Activated CD8-positive, alpha-beta memory T cell treated with anti-CD3 and anti-CD28 coated beads, Interleukin-2, amount 10 ng/mL, durations not matched to agents 7 days and 5 days (primary cell): ENCODE data around the gene PLEKHM2. TPM values are rescaled to one million over a fixed set of nuclear protein-coding genes. Genes with fewer than 3 reads are reported as not detected.

Experiments
- ATAC-seq: fragments of 150-1000 bp; cut with Tn5 transposase; one replicate; pipeline ENCODE4 v1.10.0; 2021; ENCODE audit warnings: moderate library complexity
- CTCF ChIA-PET: fragments of 350-600 bp; sonication (Branson Sonifier 250); formaldehyde crosslinking; loops from one replicate; lab custom pipeline; 2021; ENCODE audit warnings: antibody characterized with exemption; lab: Charles Lee
- DNase-seq: peaks from one replicate; pipeline ENCODE4 v3.0.0-alpha.2; 2020
- H3K27ac Mint-ChIP-seq: one replicate; pipeline ENCODE4 v1.8.0; 2021; ENCODE audit warnings: mild to moderate bottlenecking, mixed read lengths
- H3K27me3 Mint-ChIP-seq: one replicate; pipeline ENCODE4 v1.8.0; 2021; ENCODE audit warnings: mixed read lengths
- H3K36me3 Mint-ChIP-seq: one replicate; pipeline ENCODE4 v1.8.0; 2021; ENCODE audit warnings: mild to moderate bottlenecking, mixed read lengths
- H3K4me1 Mint-ChIP-seq: one replicate; pipeline ENCODE4 v1.8.0; 2021; ENCODE audit warnings: mixed read lengths
- H3K4me3 Mint-ChIP-seq: one replicate; pipeline ENCODE4 v1.8.0; 2021; ENCODE audit warnings: mild to moderate bottlenecking, moderate library complexity, mixed read lengths
- H3K9me3 Mint-ChIP-seq: one replicate; pipeline ENCODE4 v1.8.0; 2022; ENCODE audit warnings: low read depth, mixed read lengths
- total RNA-seq, 2 experiments: library from RNA; stranded (reverse); gene quantifications; one replicate each; pipeline ENCODE4 v1.2.3, GENCODE V29; 2021

Gene PLEKHM2
- total RNA-seq, 2 experiments from 2014 or later = 55.7 to 63.2 TPM

DNA sequence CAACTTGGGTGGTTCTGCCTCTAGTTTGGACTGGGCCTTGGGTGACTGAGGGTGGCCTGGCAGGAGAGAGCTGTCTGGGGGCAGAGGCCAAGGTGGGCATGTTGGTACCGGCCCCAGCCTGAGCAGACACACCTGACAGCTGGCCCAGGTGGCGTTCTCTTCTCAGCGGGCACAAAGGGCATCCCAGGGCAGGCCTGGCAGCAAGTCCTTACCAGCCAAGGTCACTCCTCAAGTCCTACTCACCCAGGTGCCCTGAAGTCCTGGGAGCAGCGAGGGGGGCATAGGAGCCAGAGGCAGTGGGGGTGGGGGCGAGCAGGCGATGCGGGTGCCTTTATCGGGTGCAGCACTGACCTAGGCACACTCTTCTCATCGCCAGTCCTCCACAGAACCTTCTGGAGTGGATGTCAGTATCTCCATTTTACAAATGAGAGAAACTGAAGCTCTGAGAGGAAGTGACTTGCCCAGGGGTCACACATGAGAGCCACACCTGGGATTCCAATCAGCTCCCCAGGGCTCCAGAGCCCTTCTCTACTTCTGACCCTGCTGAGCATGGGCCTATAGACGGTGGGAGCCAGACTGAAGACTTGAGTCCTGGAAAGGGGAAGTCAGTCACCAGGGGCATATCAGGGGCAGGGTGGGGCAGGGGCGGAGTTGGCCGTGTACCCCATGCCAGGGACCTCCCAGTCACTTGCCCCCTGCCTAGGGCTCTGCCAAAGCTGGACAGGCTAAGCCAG is 51.4 kb downstream of the PLEKHM2 start:
- Mint-ChIP-seq H3K9me3 (no peaks in the 10 kb centered on the region), H3K27ac (no peak overlapping the region), H3K4me3 (no peak overlapping the region), H3K36me3 (no peaks in the 10 kb centered on the region), H3K4me1 (no peaks in the 10 kb centered on the region), H3K27me3 (no peaks in the 10 kb centered on the region)
- CTCF ChIA-PET = no interaction called here
- DNase-seq = no peak
- no peak for ATAC-seq

DNA sequence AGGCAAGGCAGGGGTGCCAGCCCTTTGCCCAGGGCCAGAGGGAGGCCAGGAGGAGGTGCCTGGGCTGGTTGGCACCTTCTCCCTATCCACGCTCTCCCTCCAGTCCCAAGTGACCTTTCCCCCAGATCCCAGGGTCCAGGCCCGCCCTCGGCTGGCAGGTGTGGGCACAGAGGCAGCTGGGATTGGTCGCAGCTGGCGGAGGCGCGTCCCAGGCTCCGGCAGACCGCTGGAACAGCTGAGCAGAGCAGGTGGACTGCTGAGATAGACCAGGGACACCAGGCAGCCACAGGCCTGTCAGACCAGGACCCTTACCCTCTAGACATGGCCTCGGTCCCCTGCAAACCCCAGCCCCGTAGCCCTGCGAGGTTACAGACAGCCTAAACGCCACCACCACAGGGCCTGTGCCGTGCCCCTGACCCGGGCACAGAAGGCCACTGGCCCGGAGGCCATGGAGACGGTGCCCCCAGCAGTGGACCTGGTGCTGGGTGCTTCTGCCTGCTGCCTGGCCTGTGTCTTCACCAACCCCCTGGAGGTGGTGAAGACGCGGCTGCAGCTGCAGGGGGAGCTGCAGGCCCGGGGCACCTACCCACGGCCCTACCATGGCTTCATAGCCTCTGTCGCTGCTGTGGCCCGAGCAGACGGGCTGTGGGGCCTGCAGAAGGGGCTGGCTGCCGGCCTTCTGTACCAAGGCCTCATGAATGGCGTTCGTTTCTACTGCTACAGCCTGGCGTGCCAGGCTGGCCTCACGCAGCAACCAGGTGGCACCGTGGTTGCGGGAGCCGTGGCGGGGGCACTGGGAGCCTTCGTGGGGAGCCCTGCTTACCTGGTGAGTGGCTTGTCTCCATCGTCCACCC is 52.1 kb downstream of the PLEKHM2 start, which contains the start of gene SLC25A34:
Gene SLC25A34, plus strand, starts transcription at position 221 of the 854 bp plus-strand sequence. Its CDS starts 228 bp downstream, at position 449.
- Mint-ChIP-seq H3K4me3 (no peak within 1 kb of the TSS), H3K27me3 (no peaks in the 10 kb centered on the region), H3K4me1 (peaks cover under 1% of the 10 kb centered on the region), H3K9me3 (no peaks in the 10 kb centered on the region), H3K36me3 (no peaks in the 10 kb centered on the region), H3K27ac (no peak within 1 kb of the TSS)
- ATAC-seq (no peak), DNase-seq (no peak)
- CTCF ChIA-PET = no interaction called here

DNA sequence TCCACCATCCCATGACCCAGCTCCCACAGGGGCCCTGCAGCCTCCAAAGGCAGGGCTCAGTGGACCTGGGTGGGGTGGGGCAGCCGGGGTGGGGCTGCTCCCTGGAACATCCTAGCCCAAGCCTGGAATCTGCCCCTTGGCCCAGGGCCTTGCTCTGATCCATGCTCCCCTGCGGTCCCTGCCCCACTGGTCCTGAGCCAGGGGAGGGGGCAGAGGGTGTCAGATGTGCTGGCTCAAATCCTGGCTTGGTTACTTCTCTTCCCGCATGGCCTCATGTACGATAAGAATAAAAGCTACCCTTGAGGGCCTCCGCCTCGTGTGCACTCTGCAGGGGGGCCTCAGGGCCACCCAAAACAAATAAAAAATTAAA is 52.8 kb downstream of the PLEKHM2 start:
- no peak overlapping the region for H3K4me3 Mint-ChIP-seq
- H3K4me1 Mint-ChIP-seq = peaks cover 5% of the 10 kb centered on the region
- ATAC-seq = no peak
- H3K36me3 Mint-ChIP-seq = no peaks in the 10 kb centered on the region
- H3K27me3 Mint-ChIP-seq = no peaks in the 10 kb centered on the region
- CTCF ChIA-PET = no interaction called here
- no peak for DNase-seq
- H3K9me3 Mint-ChIP-seq = no peaks in the 10 kb centered on the region
- H3K27ac Mint-ChIP-seq = no peak overlapping the region

GRCh38 chr1:15737324-15738319 is 53.5 kb downstream of the PLEKHM2 start:
- Mint-ChIP-seq H3K4me3 (no peak overlapping the region), H3K27ac (no peak overlapping the region), H3K36me3 (no peaks in the 10 kb centered on the region), H3K27me3 (no peaks in the 10 kb centered on the region), H3K9me3 (no peaks in the 10 kb centered on the region), H3K4me1 (peaks cover 5% of the 10 kb centered on the region)
- CTCF ChIA-PET = no interaction called here
- DNase-seq (no peak), ATAC-seq (no peak)

- Mint-ChIP-seq H3K27me3 (no peaks in the 10 kb centered on the region), H3K9me3 (no peaks in the 10 kb centered on the region), H3K4me1 (peaks cover 5% of the 10 kb centered on the region), H3K4me3 (no peak overlapping the region), H3K27ac (no peak overlapping the region), H3K36me3 (no peaks in the 10 kb centered on the region)
- CTCF ChIA-PET = interaction anchor here (3.1 kb wide), 1 partner anchor 143 kb away, joined by 37 read pairs; no protein-coding TSS in a partner anchor
- no peak for ATAC-seq
- no peak for DNase-seq
Observed at GRCh38 chr1:15738416-15739113, 54.4 kb downstream of the PLEKHM2 start.

GRCh38 chr1:15739259-15739658 is 55.1 kb downstream of the PLEKHM2 start:
- DNase-seq = no peak
- Mint-ChIP-seq H3K27ac (no peak overlapping the region), H3K9me3 (no peaks in the 10 kb centered on the region), H3K36me3 (no peaks in the 10 kb centered on the region), H3K4me1 (peaks cover 5% of the 10 kb centered on the region), H3K4me3 (no peak overlapping the region), H3K27me3 (no peaks in the 10 kb centered on the region)
- ATAC-seq = no peak
- CTCF ChIA-PET = interaction anchor here (3.1 kb wide), 1 partner anchor 144 kb away, joined by 37 read pairs; no protein-coding TSS in a partner anchor

DNA sequence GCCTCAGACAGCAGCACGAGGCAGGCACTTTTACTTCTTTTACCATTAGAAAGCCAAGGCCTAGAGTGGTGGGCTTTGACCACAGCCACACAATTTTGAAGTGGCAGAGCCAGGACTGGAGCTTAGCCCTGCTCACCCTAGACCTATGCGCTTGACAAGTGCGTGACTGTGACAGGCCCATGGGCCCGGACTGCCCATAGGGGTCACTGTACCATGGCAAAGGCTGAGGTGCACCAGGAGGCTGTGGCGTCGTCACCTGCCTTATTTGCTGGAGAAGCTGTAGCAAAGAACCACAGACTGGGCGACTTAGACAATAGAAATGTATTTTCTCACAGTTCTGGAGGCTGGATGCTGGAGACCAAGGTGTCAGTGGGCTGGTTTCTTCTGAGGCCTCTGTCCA is 55.6 kb downstream of the PLEKHM2 start:
- H3K36me3 Mint-ChIP-seq = no peaks in the 10 kb centered on the region
- H3K27me3 Mint-ChIP-seq = no peaks in the 10 kb centered on the region
- no peak overlapping the region for H3K27ac Mint-ChIP-seq
- H3K4me3 Mint-ChIP-seq = no peak overlapping the region
- ATAC-seq (no peak), DNase-seq (no peak)
- no peaks in the 10 kb centered on the region for H3K9me3 Mint-ChIP-seq
- H3K4me1 Mint-ChIP-seq = peaks cover 5% of the 10 kb centered on the region
- CTCF ChIA-PET = interaction anchor here (1.6 to 3.1 kb wide), 2 partner anchors 25 to 145 kb away, joined by 4 to 37 read pairs; no protein-coding TSS in a partner anchor

GRCh38 chr1:15740924-15741850 is 57.1 kb downstream of the PLEKHM2 start:
- H3K4me1 Mint-ChIP-seq = peaks cover 5% of the 10 kb centered on the region
- no peak overlapping the region for H3K4me3 Mint-ChIP-seq
- DNase-seq (peak; percentile 83), ATAC-seq (peak; percentile 92)
- H3K27ac Mint-ChIP-seq = no peak overlapping the region
- H3K36me3 Mint-ChIP-seq = no peaks in the 10 kb centered on the region
- CTCF ChIA-PET = interaction anchor here (0.6 to 3.1 kb wide), 21 partner anchors 9 to 566 kb away, joined by 3 to 37 read pairs (median 3); partner anchors contain the start of gene CASP9
- no peaks in the 10 kb centered on the region for H3K27me3 Mint-ChIP-seq
- H3K9me3 Mint-ChIP-seq = no peaks in the 10 kb centered on the region

DNA sequence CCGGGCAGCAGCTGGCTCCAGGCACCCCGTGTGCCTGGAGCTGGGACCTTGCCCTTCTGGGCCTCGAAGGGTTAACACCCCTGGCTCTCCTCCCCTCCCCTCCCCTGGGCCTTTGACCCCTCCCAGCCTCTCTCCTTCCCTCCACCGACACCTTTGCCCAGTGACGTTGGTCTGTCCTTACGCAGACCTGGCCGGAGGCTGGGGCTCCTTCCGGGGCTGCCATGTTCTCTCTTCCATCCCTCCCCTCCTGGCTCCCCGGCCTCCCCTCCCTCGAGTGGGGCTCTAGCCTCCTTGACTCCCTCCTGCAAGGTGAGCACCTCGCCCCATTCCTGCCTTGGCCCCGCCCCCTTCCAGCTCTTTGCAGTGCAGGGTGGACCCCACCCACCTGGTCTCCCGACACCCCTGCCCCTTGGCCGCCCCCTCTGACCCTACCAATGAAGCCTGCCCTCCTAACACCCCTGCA is 58.2 kb downstream of the PLEKHM2 start, which contains the start of gene TMEM82:
Gene TMEM82, plus strand, starts transcription at position 161 of the 463 bp plus-strand sequence. Its CDS starts 61 bp downstream, at position 222.
- Mint-ChIP-seq H3K4me3 (no peak within 1 kb of the TSS), H3K4me1 (peaks cover 5% of the 10 kb centered on the region), H3K9me3 (no peaks in the 10 kb centered on the region), H3K27ac (no peak within 1 kb of the TSS), H3K27me3 (no peaks in the 10 kb centered on the region), H3K36me3 (no peaks in the 10 kb centered on the region)
- CTCF ChIA-PET = interaction anchor here (2.0 kb wide), 1 partner anchor 14 kb away, joined by 6 read pairs; no protein-coding TSS in a partner anchor
- DNase-seq (no peak), ATAC-seq (no peak)

GRCh38 chr1:15744122-15744679 is 60.1 kb downstream of the PLEKHM2 start:
- no peak overlapping the region for H3K27ac Mint-ChIP-seq
- H3K9me3 Mint-ChIP-seq = no peaks in the 10 kb centered on the region
- peaks cover 5% of the 10 kb centered on the region for H3K4me1 Mint-ChIP-seq
- DNase-seq (no peak), ATAC-seq (no peak)
- CTCF ChIA-PET = no interaction called here
- H3K36me3 Mint-ChIP-seq = no peaks in the 10 kb centered on the region
- H3K27me3 Mint-ChIP-seq = no peaks in the 10 kb centered on the region
- H3K4me3 Mint-ChIP-seq = no peak overlapping the region

DNA sequence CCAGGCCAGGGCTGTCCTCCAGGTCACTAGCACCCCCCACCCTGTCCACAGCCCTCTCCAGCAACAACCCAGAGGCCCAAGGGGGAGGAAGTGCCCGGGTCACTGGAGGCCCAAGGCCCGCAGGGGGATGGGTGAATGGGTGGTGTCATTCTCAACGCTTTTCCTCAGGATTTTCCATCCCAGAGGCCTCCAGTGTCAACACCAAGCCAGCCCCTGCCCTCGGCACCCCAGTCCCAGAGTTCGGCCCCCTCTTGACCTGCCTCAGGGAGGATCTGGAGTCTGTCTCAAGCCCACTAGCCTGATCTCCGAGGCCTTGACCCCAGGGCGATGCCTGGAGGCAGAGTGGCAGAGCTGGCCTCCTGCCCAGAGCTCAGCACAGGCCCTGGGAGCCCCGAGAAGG is 63.3 kb downstream of the PLEKHM2 start:
- H3K36me3 Mint-ChIP-seq = no peaks in the 10 kb centered on the region
- no peak overlapping the region for H3K4me3 Mint-ChIP-seq
- H3K4me1 Mint-ChIP-seq = no peaks in the 10 kb centered on the region
- CTCF ChIA-PET = no interaction called here
- no peaks in the 10 kb centered on the region for H3K27me3 Mint-ChIP-seq
- ATAC-seq (no peak), DNase-seq (no peak)
- H3K27ac Mint-ChIP-seq = no peak overlapping the region
- no peaks in the 10 kb centered on the region for H3K9me3 Mint-ChIP-seq
